ENCODE data around the gene EPHB1. TPM values are rescaled to one million over a fixed set of nuclear protein-coding genes. Genes with fewer than 3 reads are reported as not detected.

EPHB1 gene
- total RNA-seq, 1 donor from 2014 or later: 1.6 TPM

GRCh38 chr3:134988666-134989065, 193.6 kb downstream of the EPHB1 start:
- TF ChIP-seq CTCF (IDR thresholded peaks at IDR 0.05): no peak
- Histone ChIP-seq H3K9me3 (no peaks in the 10 kb centered on the region), H3K27me3 (no peaks in the 10 kb centered on the region), H3K4me1 (no peaks in the 10 kb centered on the region), H3K36me3 (no peaks in the 10 kb centered on the region), H3K4me3 (no peak overlapping the region), H3K27ac (no peak overlapping the region)
- DNase-seq: no peak
- no peak for ATAC-seq
- intact Hi-C loops (cut with DNase I): no loop called here

- no peak for DNase-seq
- Histone ChIP-seq H3K27ac (no peak overlapping the region), H3K4me1 (no peaks in the 10 kb centered on the region), H3K27me3 (no peaks in the 10 kb centered on the region), H3K9me3 (no peaks in the 10 kb centered on the region), H3K36me3 (no peaks in the 10 kb centered on the region), H3K4me3 (no peak overlapping the region)
- intact Hi-C loops (cut with DNase I): no loop called here
- no peak for ATAC-seq
- TF ChIP-seq CTCF (IDR thresholded peaks at IDR 0.05): no peak
Measured at GRCh38 chr3:134991003-134991402, 195.9 kb downstream of the EPHB1 start.

- H3K27ac ChIP-seq: no peak overlapping the region
- H3K9me3 ChIP-seq: no peaks in the 10 kb centered on the region
- intact Hi-C loops (cut with DNase I): no loop called here
- H3K4me1 ChIP-seq: no peaks in the 10 kb centered on the region
- TF ChIP-seq CTCF (IDR thresholded peaks at IDR 0.05): no peak
- no peaks in the 10 kb centered on the region for H3K27me3 ChIP-seq
- ATAC-seq (no peak), DNase-seq (no peak)
- no peak overlapping the region for H3K4me3 ChIP-seq
- no peaks in the 10 kb centered on the region for H3K36me3 ChIP-seq
Measured at GRCh38 chr3:134991472-134992010, 196.5 kb downstream of the EPHB1 start.

GRCh38 chr3:134992180-134992579, 197.1 kb downstream of the EPHB1 start:
- intact Hi-C loops (cut with DNase I): no loop called here
- no peaks in the 10 kb centered on the region for H3K36me3 ChIP-seq
- DNase-seq (no peak), ATAC-seq (peak; percentile 48)
- H3K9me3 ChIP-seq: no peaks in the 10 kb centered on the region
- H3K27me3 ChIP-seq: no peaks in the 10 kb centered on the region
- no peak overlapping the region for H3K4me3 ChIP-seq
- H3K27ac ChIP-seq: no peak overlapping the region
- TF ChIP-seq CTCF (IDR thresholded peaks at IDR 0.05): no peak
- no peaks in the 10 kb centered on the region for H3K4me1 ChIP-seq

GRCh38 chr3:134992586-134992985, 197.5 kb downstream of the EPHB1 start:
- no peak overlapping the region for H3K27ac ChIP-seq
- ATAC-seq (peak; percentile 10), DNase-seq (no peak)
- no peaks in the 10 kb centered on the region for H3K36me3 ChIP-seq
- H3K4me3 ChIP-seq: no peak overlapping the region
- no peak for TF ChIP-seq CTCF (IDR thresholded peaks at IDR 0.05)
- intact Hi-C loops (cut with DNase I): no loop called here
- H3K4me1 ChIP-seq: no peaks in the 10 kb centered on the region
- H3K9me3 ChIP-seq: no peaks in the 10 kb centered on the region
- no peaks in the 10 kb centered on the region for H3K27me3 ChIP-seq

- DNase-seq (no peak), ATAC-seq (no peak)
- intact Hi-C loops (cut with DNase I): no loop called here
- H3K27me3 ChIP-seq: no peaks in the 10 kb centered on the region
- H3K36me3 ChIP-seq: no peaks in the 10 kb centered on the region
- no peaks in the 10 kb centered on the region for H3K4me1 ChIP-seq
- H3K4me3 ChIP-seq: no peak overlapping the region
- H3K9me3 ChIP-seq: no peaks in the 10 kb centered on the region
- no peak overlapping the region for H3K27ac ChIP-seq
- TF ChIP-seq CTCF (IDR thresholded peaks at IDR 0.05): no peak
Measured at GRCh38 chr3:134993011-134993410, 198.0 kb downstream of the EPHB1 start.

All from upper lobe of right lung (tissue), 1 donor.